ENCODE results near the gene ACOT13.
"Not testable (repeated sequence)": the region's sequence is repeated elsewhere in the genome, so short reads cannot be mapped to it uniquely, and the experiment has no call there.

The ACOT13 gene

DNA sequence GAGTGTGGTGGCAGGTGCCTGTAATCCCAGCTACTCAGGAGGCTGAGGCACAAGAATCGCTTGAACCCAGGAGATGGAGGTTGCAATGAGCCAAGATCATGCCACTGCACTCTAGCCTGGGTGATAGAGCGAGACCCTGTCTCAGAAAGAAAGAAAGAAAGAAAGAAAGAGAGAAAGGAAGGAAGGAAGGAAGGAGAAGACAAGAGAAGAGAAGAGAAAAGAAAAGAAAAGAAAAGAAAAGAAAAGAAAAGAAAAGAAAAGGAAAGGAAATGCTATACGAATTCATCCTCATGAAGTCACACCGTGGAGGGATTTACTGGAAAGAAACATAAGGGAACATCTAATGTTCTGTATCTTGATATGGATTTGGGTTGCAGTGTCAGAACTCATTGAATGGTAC is 67.8 kb downstream of the ACOT13 start:
- not testable (repeated sequence) for DNase-seq

DNA sequence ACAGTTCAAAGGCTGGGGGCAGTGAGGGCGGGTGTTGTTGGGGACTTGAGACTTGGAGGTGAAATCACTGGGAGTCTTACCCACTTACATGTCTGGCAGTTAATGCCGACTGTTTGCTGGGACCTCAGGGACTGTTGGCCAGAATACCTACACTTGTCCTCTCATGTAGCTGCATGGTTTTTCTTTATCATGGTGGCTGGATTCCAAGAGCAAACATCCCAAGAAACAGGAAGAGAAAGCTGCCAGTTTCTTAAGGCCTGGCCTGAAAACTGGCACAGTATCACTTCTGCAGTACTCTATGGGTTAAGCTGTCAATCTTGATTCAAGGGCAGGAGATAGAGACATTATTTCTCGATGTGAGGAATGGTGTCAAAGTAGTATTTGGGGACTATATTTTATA is 71.9 kb downstream of the ACOT13 start:
- no peak for DNase-seq

DNA sequence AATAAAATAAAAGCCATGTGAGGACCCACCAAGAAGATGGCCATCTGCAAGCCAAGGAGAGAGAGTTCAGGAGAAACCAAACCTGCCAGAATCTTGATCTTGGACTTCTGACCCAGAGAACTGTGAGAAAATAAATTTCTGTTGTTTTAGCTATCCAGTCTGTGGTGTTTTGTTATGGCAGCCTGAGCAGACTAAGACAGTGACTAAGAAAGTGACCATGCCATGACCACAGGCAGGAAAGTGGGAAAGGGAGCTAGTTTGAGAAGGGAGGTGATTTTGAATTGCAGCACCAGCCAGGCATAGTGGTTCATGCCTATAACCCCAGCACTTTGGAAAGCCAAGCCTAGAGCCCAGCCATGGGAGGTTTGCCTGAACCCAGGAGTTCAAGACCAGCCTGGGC is 74.0 kb downstream of the ACOT13 start:
- no peak for DNase-seq

DNA sequence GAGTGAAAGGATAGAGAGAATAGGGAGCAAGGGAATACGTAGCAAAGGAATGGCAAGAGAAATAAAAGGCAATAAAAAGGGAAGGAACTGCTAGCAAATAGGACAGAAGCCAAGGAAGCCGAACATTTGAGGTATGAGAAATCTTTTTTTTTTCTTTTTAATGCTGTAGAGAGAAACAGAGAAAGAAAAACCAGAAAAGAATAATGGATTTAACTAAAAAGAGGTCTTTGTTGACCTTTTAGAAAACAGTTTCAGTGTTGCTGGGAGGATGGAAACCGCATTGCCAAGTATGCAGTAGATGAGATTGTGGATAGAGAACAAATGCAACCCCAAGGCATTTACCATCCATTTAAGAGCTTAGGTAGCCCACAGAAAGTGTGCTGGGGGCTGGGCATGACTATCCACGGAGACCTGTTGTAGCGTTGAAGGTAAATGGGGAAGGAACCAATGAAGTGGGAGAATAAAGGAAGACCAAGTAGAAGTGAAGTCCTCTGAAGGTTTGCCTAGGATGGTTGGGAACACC is 75.4 kb downstream of the ACOT13 start:
- DNase-seq: no peak

DNA sequence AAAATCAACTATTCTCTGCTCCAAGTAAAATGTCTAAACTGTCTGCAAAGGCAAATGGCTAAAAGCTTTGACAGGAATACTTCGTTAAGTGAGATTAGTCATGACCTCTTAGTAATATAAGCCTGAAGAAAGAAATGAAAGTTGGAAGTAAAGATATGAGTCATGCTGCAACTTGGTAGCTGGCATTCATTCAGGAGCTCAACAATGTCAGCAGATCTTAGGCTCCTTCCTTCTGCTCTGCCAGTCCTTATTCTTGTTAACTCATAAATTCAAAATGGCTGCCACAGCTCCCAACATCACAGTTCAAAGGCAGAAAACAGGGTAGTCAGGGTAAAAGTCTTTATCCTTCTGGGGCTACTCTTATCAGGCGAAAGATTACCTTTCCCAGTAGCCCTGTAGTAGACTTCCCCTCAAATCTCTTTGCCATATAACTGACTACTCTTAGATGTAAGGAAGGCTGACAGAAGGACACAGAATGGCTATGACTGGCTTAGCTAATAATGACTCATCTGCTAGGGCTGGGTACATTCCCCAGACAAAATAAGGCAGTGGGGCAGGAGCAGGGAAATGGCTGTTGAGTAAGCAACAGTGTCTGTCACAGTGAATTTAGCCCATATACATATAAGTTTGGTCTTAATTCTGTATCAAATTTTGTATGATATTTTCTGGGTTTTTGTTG is 76.5 kb downstream of the ACOT13 start:
- no peak for DNase-seq

DNA sequence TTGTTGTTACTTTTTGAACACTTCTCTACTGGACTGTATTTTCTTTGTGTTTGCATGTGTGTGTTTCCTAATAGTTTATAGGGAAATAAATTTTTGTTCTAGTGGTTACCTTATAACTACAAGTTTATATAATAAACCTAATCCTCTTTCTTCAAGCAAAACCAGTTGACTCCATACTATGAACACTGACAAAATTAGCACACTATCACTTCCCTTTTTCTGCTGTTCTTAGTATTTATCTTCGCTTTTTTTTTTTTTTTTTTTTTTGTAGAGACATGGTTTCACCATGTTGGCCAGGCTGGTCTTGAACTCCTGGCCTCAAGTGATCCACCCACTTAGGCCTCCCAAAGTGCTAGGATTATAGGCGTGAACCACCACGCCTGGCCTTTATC is 77.1 kb downstream of the ACOT13 start:
- no peak for DNase-seq

GRCh38 chr6:24744911-24745310 is 78.0 kb downstream of the ACOT13 start:
- no peak for DNase-seq

DNA sequence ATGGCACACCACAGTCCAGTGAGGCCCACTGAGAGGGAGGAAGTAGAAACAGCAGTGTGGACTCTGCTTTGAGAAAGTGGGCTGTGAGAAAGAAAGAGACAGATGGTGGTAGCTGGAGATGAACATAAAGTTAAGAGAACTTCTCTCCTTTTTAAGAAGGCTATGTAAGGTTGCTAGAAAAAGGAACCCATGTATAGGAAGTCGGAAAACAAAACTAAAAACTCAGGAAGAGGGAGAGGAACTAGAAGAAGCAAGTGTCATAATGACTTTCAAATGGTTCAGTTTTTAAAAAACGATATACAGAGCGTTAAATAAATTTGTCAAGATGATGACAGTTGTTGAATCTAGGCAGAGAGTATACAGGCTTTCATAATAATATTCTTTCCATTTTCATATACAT is 82.4 kb downstream of the ACOT13 start:
- DNase-seq: no peak

- not testable (repeated sequence) for DNase-seq
Observed at GRCh38 chr6:24750878-24751277, 84.0 kb downstream of the ACOT13 start.

DNA sequence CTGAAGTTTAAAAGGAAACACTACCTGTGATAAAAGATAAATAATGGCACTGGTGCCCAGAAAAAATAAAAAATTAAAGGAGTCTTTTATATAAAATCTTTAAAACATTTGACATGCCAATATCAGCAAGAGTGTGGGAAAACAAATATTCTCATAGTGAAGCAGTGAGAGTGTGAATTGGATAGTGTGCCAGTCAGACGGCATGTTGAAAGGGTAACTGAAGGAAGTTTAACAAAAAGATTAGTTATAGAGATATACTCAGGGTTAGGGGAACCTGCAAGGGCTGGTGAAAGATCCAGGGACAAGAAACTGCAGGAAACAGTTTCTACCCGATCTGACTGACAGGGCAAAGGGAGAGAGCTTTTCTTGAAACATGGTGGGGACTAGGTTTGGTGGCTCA is 85.6 kb downstream of the ACOT13 start:
- DNase-seq: no peak

- no peak for DNase-seq
Observed at GRCh38 chr6:24752917-24753492, 86.1 kb downstream of the ACOT13 start.

DNA sequence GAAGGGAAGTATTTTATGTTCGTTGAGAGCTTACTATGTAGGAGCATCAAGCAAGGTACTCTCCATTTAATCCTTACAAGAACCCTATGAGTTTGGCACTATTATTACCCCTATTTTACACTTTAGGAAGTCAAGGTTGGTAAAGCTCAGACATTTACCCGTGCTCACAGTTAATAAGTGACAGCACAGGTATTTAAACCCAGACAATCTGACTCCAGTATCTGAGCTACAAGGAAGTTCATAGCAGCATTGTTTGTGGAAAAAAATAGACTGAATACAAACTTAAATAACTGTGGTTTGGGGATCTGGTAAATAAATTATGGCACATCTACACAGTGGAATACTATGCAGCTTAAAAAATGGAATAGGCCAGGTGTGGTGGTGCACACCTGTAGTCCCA is 86.7 kb downstream of the ACOT13 start:
- DNase-seq: no peak

- not testable (repeated sequence) for DNase-seq
Observed at GRCh38 chr6:24754378-24754777, 87.5 kb downstream of the ACOT13 start.

All from NCI-H1105 treated with DMSO at 0.1 percent for 48 hours (cell line).